Lung (tissue), 12 donors: ENCODE results near the gene UCHL5. TPM values are rescaled to one million over a fixed set of nuclear protein-coding genes. Genes with fewer than 3 reads are reported as not detected.
"Not testable (repeated sequence)": the region's sequence is repeated elsewhere in the genome, so short reads cannot be mapped to it uniquely, and the experiment has no call there.

Experiments
- ATAC-seq: fragments of 200-7000 bp; cut with Tn5 transposase; one replicate; pipeline ENCODE4 v1.9.1; 2020; ENCODE audit warnings: moderate number of reproducible peaks; ENCODE audit not compliant: insufficient read depth, low FRiP score
- DNase-seq, 3 donors: peaks; one replicate each; pipeline ENCODE4 v3.0.0-alpha.2; 2013 to 2017
- H3K27ac ChIP-seq, 2 donors: one replicate each; pipeline ENCODE4 v1.5.1; 2013; ENCODE audit warnings: mild to moderate bottlenecking in 2 of 2, moderate library complexity in 2 of 2, control low read depth in 1 of 2, inconsistent platforms in 1 of 2, low read depth in 1 of 2, low read length in 1 of 2
- H3K27me3 ChIP-seq, 3 donors: one replicate each; pipeline ENCODE4 v1.5.1; 2013; ENCODE audit warnings: low read length in 2 of 3; ENCODE audit not compliant: control insufficient read depth in 3 of 3, insufficient read depth in 3 of 3
- H3K36me3 ChIP-seq, 4 donors: one replicate each; pipeline ENCODE4 v1.5.1; 2013; ENCODE audit warnings: low read length in 4 of 4, mild to moderate bottlenecking in 1 of 4, moderate library complexity in 1 of 4; ENCODE audit not compliant: control insufficient read depth in 4 of 4, insufficient read depth in 4 of 4
- H3K4me1 ChIP-seq, 5 donors: one replicate each; pipeline ENCODE4 v1.5.1; 2013; ENCODE audit warnings: low read length in 5 of 5, mild to moderate bottlenecking in 2 of 5, moderate library complexity in 1 of 5; ENCODE audit not compliant: control insufficient read depth in 5 of 5, insufficient read depth in 5 of 5
- H3K4me3 ChIP-seq: one replicate; pipeline ENCODE4 v1.5.1; 2013; ENCODE audit warnings: mild to moderate bottlenecking, control low read depth, moderate library complexity
- H3K9ac ChIP-seq, 2 donors: one replicate each; pipeline ENCODE4 v1.5.1; 2013; ENCODE audit warnings: low read length in 2 of 2, control low read depth in 1 of 2; ENCODE audit not compliant: insufficient read depth in 1 of 2
- H3K9me3 ChIP-seq, 4 donors: one replicate each; pipeline ENCODE4 v1.5.1; 2013; ENCODE audit warnings: low read length in 3 of 4, mild to moderate bottlenecking in 1 of 4, moderate library complexity in 1 of 4; ENCODE audit not compliant: control insufficient read depth in 4 of 4, insufficient read depth in 3 of 4
- CTCF ChIP-seq: IDR thresholded peaks from 2 replicates; pipeline ENCODE4 v1.5.1; 2012; ENCODE audit warnings: mild to moderate bottlenecking; ENCODE audit errors: control extremely low read depth, extremely low read depth
- WGBS, 2 donors: extraction: QIAGEN DNeasy Blood & Tissue Kit; methylation state at CpG; one replicate each; pipeline ENCODE4 v1.1.7; 2013; 5-methylcytosine and 5-hydroxymethylcytosine counted together
- polyA plus RNA-seq, 2 donors: library from polyadenylated mRNA; stranded (reverse); fragments of 200-250 nt; gene quantifications; one replicate each; pipeline ENCODE4 v1.2.1, GENCODE V29; 2013
- total RNA-seq, 2 donors: library from RNA; depleted of rRNA in 1 of 2; stranded (reverse); fragments of >200 nt in 1 of 2; gene quantifications; one replicate each; pipeline ENCODE4 v1.2.1, GENCODE V29; 2014 to 2021
- donor health status: control.
- donor health status: control.
- donor health status: Bipolar disorder and iron deficiency.
- donor health status: healthy.
- donor health status: DM: yes; HTN: yes; CAD: no.

Gene UCHL5
- total and polyA plus RNA-seq, 4 donors = 13.7 to 48.9 (median 22.9) TPM

DNA sequence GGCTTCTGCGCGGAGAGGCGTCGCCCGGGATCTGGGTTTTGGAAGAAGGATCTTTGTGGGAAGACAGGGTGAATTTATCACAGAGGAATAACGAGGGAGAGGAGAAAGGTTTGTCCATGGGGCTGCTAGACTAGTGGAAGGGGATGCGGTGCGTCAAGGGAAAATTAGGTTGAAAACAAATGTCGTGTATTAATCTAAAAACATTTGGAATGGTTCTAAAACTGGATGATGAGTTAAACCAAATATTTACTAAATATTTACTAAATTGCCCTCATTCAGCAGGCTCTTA, 899 bp upstream of the UCHL5 start:
- H3K27ac ChIP-seq = peak overlapping the region; percentile 98
- peaks cover 0 to 9% (median 0%) of the 10 kb centered on the region in 4 donors for H3K36me3 ChIP-seq
- H3K4me3 ChIP-seq = peak overlapping the region; percentile 68
- DNase-seq = no peak
- peak overlapping the region; percentile 98 for H3K9ac ChIP-seq
- H3K9me3 ChIP-seq = no peaks in the 10 kb centered on the region
- no peak for ATAC-seq
- H3K4me1 ChIP-seq = peaks cover 1 to 24% (median 8%) of the 10 kb centered on the region in 5 donors
- no peaks in the 10 kb centered on the region for H3K27me3 ChIP-seq
- TF ChIP-seq CTCF = no peak
- WGBS, 2 donors = 0 to 1% methylated on average over 9 of the region's 9 CpGs

GRCh38 chr1:193058529-193059281, 455 bp downstream of the UCHL5 start:
- DNase-seq (peak; percentile 48 to 76 (median 69)), ATAC-seq (peak; percentile 39)
- H3K9ac ChIP-seq = peak overlapping the region; percentile 88 to 98
- no peak for TF ChIP-seq CTCF
- 0% methylated on average over 37 of the region's 37 CpGs for WGBS, 2 donors
- no peaks in the 10 kb centered on the region for H3K9me3 ChIP-seq
- H3K36me3 ChIP-seq = peaks cover 0 to 9% (median under 1%) of the 10 kb centered on the region in 4 donors
- H3K4me1 ChIP-seq = peaks cover 0 to 24% (median 8%) of the 10 kb centered on the region in 5 donors
- H3K27ac ChIP-seq = peak overlapping the region; percentile 98
- no peaks in the 10 kb centered on the region for H3K27me3 ChIP-seq
- H3K4me3 ChIP-seq = peak overlapping the region; percentile 81

- TF ChIP-seq CTCF = no peak
- no peaks in the 10 kb centered on the region for H3K27me3 ChIP-seq
- no peak overlapping the region for H3K4me3 ChIP-seq
- H3K27ac ChIP-seq = no peak overlapping the region
- 93 to 94% methylated on average over 4 of the region's 4 CpGs for WGBS, 2 donors
- H3K9ac ChIP-seq = no peak overlapping the region
- ATAC-seq = no peak
- H3K4me1 ChIP-seq = peaks cover 0 to 16% (median 3%) of the 10 kb centered on the region in 5 donors
- H3K36me3 ChIP-seq = peaks cover 0 to 6% (median 4%) of the 10 kb centered on the region in 4 donors
- no peak for DNase-seq
- H3K9me3 ChIP-seq = no peaks in the 10 kb centered on the region
These were observed 4.9 kb downstream of the UCHL5 start for GRCh38 chr1:193054169-193054675.

DNA sequence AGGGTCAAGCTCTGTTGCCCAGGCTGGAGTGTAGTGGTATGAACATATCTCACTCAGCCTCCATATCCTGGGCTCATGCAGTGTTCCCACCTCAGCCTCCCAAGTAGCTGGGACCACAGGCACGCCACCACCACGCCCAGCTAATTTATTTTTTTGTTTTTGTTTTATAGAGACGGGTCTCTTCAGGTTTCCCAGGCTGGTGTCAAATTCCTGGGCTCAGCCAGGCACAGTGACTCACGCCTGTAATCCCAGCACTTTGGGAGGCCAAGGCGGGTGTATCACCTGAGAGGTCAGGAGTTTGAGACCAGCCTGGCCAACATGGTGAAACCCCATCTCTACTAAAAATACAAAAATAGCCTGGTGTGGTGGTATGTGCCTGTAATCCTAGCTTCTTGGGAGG, 10.2 kb downstream of the UCHL5 start:
- H3K36me3 ChIP-seq = peaks cover 3 to 11% (median 11%) of the 10 kb centered on the region in 4 donors
- 94 to 96% methylated on average over 5 of the region's 5 CpGs for WGBS, 2 donors
- H3K27ac ChIP-seq, H3K9me3 ChIP-seq, H3K4me1 ChIP-seq, ATAC-seq, DNase-seq, H3K27me3 ChIP-seq, H3K4me3 ChIP-seq, H3K9ac ChIP-seq: not testable (repeated sequence)
